Neural cell (in vitro differentiated cells): Measurements from ENCODE around the gene CD3E.

Experiments
- CTCF ChIP-seq: fragments of 450-650 bp; IDR thresholded peaks from 2 replicates; pipeline ENCODE4 v1.5.1; 2014; ENCODE audit warnings: antibody characterized with exemption, mild to moderate bottlenecking, moderate library complexity; ENCODE audit not compliant: poor library complexity, severe bottlenecking
- EP300 ChIP-seq: fragments of 450-650 bp; conservative IDR thresholded peaks from 2 replicates; pipeline ENCODE4 v1.6.1; 2014; ENCODE audit warnings: antibody characterized with exemption, mild to moderate bottlenecking, moderate library complexity; ENCODE audit not compliant: poor library complexity, severe bottlenecking
- EZH2 ChIP-seq: fragments of 200-600, 300-800 bp; shearing (Covaris generic), sonication (generic); IDR thresholded peaks from 2 replicates; pipeline ENCODE4 v1.6.1; 2014; ENCODE audit warnings: antibody characterized with exemption, low read length, borderline replicate concordance, mild to moderate bottlenecking; ENCODE audit not compliant: insufficient read depth, poor library complexity, severe bottlenecking
- MXI1 ChIP-seq: fragments of 450-650 bp; conservative IDR thresholded peaks from 2 replicates; pipeline ENCODE4 v1.6.1; 2014; ENCODE audit warnings: antibody characterized with exemption, mild to moderate bottlenecking; ENCODE audit not compliant: poor library complexity, severe bottlenecking
- POLR2AphosphoS5 ChIP-seq: IDR thresholded peaks from 2 replicates; pipeline ENCODE4 v1.6.1; 2012
- RAD21 ChIP-seq: fragments of 450-650 bp; conservative IDR thresholded peaks from 2 replicates; pipeline ENCODE4 v1.6.1; 2014; ENCODE audit warnings: antibody characterized with exemption, mild to moderate bottlenecking, moderate library complexity
- REST ChIP-seq: IDR thresholded peaks from 2 replicates; pipeline ENCODE4 v1.6.1; 2012; ENCODE audit warnings: borderline replicate concordance
- SMC3 ChIP-seq: fragments of 450-650 bp; conservative IDR thresholded peaks from 2 replicates; pipeline ENCODE4 v1.6.1; 2014; ENCODE audit warnings: antibody characterized with exemption, mild to moderate bottlenecking, moderate library complexity; ENCODE audit not compliant: poor library complexity
- TAF1 ChIP-seq: IDR thresholded peaks from 2 replicates; pipeline ENCODE4 v1.6.1; 2012; ENCODE audit warnings: low read depth

- TF ChIP-seq CTCF (no peak), POLR2AphosphoS5 (no peak), MXI1 (no peak), SMC3 (no peak), REST (no peak), EP300 (no peak), EZH2 (no peak), RAD21 (no peak), TAF1 (no peak)
Observed at GRCh38 chr11:118294053-118294452, 10.5 kb upstream of the CD3E start.
